ENCODE results near the gene DEGS1.
"Not testable (repeated sequence)": the region's sequence is repeated elsewhere in the genome, so short reads cannot be mapped to it uniquely, and the experiment has no call there.

DEGS1 gene

DNA sequence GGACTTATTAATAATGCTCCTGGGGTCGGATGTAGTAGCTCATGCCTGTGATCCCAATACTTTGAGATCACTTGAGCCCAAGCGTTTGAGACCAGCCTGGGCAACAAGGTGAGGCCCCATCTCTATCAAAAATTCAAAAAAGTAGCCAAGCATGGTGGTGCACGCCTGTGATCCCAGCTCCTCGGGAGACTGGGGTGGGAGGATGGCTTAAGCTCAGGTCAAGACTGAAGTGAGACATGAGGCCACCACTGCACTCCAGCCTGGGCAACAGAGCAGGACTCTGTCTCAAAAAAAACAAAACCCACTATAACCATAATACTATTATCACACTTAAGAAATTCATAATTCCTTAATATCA lies 1.6 kb upstream of the DEGS1 start:
- no peak for DNase-seq

DNA sequence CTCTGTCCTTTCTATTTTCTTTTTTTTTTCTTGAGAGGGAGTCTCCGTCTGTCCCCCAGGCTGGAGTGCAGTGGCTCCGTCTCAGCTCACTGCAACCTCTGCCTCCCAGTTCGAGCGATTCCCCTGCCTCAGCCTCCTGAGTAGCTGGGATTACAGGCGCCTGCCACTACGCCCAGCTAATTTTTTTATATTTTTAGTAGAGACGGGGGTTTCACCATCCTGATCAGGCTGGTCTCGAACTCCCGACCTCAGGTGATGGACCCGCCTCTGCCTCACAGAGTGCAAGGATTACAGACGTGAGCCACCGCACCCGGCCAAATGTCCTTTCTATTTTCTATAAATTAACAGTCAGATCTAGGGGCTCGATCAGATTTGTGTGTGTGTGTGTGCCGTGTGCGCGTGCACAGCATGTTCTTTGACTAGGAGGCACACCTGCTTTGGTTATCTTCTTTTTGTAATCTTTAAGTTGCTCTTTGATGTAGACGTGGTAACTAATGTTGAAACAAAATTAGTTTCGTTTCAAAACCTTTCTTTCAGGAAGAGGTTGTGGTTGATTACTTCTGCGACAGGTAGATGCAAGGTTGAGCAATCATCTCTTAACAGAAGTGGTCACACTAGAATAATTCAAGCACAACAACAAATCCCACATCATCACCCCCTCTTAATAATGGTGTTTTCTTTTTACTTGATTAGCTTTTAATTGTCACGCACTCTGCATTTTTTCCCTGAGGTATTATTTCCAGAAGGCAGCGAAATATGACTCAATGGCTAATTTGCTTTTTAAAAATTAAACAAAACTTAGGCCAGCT lies 779 bp upstream of the DEGS1 start:
- DNase-seq = peak; percentile 15 to 41

DNA sequence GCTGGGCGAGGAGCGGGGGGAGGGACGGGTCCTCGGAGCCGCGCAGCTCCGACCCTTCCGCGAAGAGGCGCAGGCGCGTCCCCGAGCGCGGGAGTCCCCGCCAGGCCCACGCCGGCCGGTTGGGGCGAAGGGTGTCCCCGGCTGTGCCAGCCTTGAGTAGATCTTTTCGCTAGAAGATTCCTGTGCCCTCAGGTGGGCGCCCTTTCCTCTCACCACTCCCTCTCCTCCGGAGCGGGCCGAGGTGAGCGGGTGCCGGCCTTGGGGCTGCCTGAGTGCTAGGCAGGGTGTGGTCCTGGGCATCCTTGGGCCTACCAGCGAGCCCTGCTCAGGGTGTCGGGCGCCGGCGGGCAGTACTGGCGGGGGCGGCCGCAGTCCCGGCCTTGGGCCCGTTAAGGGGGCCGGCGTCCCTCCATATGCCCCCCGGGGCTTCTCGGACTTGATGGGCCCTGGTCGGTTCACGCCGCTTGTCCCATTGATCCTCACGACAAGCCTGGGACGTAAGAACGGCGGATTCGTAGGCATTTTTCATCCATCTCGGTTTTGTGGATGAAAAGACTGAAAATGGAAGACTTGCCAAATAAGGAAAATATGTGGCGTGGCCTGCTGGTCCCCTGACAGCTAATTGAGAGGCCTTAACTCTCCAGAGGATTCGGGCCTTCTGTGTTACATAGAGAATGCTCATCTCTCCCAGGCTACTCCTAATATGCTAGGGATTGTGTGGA lies 712 bp downstream of the DEGS1 start:
- DNase-seq = peak; percentile 57 to 63

DNA sequence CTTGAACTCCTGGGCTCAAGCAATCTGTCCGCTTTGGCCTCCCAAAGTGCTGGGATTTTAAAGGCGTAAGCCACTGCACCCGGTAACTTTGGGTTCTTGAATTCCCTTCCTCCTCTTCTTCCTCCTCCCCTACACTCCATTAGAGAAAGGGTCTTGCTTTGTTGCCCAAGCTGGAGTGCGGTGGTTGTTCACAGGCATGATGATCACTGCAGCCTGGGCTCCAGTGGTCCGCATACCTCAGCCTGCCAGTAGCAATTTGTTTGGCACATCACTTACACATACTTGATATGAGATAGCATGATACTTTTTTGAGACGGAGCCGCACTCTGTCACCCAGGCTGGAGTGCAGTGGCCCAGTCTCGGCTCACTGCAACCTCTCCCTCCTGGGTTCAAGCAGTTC lies 2.2 kb downstream of the DEGS1 start:
- DNase-seq = no peak

DNA sequence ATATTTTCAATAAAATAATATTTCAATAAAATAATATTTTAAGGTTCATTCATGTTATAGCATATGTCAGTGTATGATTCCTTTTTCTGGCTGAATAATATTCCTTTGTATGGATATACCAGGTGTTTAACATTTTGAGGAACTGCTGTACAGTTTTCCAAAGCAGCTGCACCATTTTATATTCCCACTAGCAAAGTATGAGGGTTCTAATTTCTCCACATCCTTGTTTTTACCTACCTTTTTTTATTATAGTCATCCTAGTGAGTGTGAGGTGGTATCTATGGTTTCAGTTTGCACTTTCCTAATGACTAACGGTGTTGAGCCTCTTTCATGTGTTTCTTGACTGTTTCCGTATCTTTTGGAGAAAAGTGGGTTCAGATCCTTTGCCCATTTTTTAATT lies 5.2 kb downstream of the DEGS1 start:
- DNase-seq = no peak

DNA sequence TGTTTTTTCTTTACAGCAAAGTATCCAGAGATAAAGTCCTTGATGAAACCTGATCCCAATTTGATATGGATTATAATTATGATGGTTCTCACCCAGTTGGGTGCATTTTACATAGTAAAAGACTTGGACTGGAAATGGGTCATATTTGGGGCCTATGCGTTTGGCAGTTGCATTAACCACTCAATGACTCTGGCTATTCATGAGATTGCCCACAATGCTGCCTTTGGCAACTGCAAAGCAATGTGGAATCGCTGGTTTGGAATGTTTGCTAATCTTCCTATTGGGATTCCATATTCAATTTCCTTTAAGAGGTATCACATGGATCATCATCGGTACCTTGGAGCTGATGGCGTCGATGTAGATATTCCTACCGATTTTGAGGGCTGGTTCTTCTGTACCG lies 6.5 kb downstream of the DEGS1 start:
- no peak for DNase-seq

DNA sequence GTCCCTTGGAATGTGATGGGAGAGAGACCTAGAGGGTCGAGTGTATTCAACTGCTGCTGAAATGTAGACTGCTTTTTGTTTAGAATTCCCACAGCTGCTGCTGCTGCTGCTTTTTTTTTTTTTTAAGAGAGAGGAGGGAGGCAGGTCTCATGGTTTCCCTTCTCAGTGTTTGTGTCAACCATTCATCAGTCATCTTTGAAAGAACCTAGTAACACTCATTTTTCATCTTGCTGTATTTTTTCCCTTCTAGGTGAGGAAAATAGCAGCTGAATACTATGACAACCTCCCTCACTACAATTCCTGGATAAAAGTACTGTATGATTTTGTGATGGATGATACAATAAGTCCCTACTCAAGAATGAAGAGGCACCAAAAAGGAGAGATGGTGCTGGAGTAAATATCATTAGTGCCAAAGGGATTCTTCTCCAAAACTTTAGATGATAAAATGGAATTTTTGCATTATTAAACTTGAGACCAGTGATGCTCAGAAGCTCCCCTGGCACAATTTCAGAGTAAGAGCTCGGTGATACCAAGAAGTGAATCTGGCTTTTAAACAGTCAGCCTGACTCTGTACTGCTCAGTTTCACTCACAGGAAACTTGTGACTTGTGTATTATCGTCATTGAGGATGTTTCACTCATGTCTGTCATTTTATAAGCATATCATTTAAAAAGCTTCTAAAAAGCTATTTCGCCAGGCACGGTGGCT lies 9.2 kb downstream of the DEGS1 start:
- no peak for DNase-seq

DNA sequence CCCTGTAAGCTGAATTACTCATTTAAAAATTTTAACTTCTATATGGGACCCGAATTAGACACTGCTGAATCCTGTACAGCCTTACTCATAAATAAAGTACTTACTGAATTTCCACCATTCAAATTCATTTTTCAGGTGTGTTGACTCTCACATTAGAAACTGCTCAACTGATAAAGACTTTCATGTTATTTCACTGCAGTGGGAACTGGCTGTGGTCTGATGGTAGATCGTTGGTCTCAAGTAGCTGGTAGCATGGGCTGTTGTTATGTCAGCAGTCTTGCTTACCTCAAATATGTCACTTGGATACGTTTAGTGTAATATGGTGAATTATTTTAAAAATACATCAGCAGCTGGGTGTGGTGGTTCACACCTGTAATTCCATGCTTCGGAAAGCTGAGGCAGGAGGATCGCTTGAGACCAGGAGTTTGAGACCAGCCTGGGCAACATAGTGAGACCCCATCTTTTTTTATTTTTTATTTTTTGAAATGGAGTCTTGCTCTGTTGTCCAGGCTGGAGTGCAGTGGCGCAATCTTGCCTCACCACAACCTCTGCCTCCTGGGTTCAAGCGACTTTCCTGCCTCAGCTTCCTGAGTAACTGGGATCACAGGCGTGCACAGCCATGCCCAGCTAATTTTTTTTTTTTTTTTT lies 10.4 kb downstream of the DEGS1 start:
- DNase-seq = no peak

DNA sequence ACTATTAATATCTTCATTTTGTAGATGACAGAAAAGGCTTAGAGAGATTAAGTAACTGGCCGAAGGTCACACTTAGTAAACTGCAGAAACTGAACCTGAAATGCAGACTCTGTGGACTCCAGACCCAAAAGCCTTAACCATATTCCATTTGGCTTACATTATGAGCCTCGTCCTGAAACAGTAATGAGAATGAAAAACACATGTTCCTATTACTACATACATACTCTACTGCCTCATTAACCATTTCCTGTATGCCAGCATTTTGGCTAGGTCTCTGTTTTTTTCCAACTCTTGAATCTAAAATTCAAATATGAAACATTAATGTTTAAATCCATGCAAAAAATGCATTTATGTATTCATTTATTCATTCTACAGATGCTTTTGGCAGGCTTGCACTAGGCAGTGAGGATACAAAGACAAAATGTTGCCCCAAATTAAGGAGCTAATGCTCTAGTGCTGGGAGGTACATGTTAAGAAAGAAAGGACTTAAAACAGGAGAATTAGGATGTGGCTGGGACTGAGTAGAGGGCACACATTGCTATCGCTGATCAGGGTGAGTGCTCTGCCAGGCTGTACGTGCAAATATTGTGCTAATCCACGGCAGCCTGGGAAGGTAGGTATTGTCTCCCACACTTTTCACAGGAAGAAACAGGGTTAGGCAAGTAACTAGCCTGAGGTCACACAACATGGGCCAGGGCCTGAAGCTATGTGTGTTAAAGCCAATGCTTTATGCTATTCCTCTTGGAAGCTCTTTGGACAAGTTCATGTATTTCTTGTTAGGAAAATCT lies 14.0 kb downstream of the DEGS1 start:
- no peak for DNase-seq

DNA sequence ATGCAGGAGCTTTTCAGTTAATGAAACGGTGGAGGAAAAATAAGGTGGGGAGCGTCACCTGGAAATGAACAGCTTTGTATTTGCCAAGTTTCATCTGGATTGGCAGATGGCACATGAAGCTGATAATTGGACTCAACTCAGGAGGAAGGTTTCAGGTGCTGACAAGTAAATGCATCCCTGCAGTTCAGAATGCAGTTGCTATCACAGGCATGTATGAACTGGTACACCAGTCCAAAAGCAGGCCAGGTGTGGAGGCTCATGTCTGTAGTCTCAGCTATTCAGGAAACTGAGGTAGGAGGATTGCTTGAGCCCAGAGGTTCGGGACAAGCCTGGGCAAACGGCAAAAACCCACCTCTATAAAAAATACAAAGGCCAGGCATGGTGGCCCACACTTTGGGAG lies 15.5 kb downstream of the DEGS1 start:
- DNase-seq = no peak

DNA sequence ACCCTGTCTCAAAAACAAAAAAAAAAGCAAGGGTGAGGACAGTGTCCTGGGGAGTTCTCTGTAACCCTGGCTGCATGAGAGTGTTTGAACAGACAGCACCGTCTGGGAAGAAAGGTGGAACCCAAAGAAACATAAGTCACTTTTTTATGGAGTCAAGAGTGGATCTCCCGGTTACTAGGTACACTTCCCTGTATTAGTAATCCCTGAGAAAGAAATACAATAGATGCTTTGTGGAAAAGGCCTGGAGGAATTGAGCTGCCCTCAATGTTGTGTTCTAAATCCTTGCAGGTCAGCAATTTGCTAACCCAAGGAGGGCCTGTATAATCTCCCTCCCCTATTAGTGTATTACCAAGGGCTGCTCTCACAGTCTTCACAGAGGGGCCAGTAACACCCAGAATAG lies 16.6 kb downstream of the DEGS1 start:
- no peak for DNase-seq

DNA sequence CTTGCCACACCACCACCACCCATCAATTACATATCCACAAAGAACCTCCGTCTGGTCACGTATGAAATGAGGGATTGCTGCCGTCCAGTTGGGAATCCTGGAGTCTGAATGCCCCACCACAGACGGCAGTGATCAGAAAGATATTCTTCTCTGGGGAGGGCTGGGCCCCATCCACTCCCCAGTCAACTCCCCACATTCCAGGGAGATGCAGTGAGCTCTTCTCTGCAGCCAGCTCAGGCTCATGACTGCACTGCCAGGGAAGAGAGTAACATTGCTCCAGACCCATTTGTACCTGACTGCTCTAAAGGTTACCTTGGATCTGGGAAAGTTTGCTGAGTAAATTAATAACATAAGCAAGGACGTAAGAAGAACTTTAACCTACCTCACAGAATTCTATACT lies 18.3 kb downstream of the DEGS1 start:
- DNase-seq = no peak

DNA sequence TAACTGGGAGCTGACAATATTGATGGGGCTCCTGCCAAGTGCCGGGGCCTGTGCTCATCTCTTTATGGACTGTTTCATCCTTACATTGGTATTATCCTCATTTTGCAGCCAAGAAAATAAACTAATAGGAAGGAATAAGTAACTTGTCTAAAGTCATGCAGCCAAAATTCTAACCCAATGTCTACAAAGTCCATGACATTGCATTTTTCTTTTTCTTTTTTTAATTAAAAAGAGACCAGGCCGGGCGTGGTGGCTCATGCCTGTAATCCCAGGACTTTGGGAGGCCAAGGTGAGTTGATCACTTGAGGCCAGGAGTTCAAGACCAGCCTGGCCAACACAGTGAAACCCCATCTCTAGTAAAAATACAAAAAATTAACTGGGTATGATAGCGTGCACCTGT lies 18.8 kb downstream of the DEGS1 start:
- no peak for DNase-seq

DNA sequence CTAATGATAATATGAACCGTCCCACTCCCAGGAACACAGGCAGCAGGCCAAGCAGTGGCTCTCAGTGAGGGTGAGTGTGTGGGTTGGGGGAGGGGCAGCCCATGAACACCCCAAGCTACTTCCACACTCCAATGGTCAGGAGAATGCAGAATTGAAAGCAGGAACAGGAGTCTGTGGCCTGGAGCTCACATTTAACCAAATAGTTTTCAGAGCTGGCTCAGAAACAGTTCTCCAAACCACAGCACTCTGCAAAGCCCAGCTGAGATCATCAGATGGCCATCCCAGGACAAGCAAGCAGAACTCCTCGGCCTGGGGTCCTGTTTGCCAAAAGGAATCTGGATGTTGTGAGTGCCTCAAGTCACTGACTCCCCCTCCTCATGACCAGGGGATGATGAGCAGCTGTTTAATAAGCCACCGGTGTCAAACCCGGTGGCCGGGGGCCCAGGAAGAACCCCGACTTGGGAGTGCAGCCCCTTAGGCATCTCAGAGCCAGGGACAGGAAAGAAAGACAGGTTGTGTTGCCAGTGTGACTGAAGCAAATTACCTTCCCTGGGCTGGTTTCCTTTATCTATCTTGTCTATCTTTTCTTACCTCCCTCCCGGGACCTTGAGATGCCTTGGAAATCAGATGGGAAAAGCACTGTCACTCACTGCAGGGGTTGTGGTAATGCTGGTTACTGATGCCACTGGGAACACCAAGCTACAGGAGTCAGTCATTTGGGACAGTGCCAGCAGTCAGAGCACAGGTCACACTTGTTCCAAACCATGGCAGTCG lies 20.4 kb downstream of the DEGS1 start:
- DNase-seq = no peak

DNA sequence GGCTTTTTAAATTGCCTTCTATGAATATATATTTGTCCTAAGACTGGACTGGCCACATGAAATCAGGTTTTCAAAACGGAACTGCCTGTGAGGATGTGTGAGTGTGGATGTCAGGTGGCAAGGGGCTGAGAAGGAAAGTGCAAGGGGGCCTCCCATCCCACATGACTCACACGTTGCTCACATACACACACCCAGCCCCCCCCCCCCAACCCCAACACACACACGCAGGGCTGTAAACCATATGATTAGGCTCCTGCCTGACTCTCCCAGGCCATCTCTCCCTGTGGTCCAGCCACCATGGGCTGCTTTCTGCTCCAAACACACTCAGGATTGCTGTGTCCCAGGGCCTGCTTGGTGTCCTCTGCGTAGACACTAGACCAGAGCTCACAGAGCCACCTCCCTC lies 22.4 kb downstream of the DEGS1 start:
- DNase-seq = peak; percentile 18 to 37

DNA sequence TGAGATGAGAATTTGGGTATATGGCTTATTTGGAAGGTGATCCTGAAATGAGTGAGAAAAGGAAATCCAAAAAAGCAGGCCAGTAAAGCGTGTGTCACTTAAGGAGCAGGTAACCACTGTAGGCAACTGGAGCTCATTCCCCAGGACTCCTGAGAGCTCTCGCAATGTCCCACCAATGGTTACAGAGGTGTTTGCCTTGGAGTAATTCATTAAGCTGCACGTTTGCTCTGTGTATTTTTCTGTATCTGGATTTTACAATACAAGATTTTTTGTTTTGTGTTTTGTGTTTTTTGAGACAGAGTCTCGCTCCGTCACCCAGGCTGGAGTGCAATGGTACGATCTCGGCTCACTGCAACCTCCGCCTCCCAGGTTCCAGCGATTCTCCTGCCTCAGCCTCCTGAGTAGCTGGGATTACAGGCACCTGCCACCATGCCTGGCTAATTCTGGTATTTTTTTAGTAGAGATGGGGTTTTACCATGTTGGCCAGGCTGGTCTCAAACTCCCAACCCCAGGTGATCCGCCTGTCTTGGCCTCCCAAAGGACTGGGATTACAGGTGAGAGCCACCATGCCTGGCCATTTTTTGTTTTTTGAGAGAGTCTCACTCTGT lies 23.0 kb downstream of the DEGS1 start:
- DNase-seq = not testable (repeated sequence)

DNA sequence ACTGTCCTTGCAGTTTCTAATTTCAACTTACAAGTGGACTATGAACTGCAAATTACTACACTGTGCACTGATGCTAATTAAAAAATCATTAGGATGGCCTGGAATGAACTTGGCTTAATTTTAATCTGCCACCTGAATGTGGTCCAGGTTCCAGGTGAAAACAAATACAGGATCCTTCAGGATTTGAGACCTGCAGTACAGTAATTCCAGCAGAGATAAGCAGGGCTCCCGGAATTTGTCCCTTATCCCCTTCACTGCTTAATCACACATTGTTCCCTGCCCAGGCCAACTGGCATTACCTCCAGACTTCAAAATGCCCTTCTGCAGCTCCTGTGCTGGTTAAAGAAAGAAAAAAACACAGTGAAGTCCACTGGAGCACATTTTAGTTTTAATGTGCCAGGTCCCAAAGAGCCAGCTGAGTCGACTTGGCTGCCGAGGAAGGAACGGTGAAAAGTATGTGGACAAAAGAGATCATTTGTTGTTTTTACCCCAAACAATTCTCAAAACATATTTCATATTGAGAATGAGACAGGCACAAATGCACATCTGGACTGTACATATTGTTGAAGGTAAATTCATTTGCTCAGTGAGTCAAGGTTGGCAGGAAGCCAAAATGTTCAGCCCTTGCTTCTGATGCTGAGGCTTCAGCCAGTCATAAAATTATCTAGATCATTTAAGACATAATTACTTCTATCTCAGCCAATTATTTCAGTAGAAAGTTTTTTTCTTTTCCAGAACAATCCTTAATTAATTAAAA lies 28.3 kb downstream of the DEGS1 start:
- DNase-seq = no peak

DNA sequence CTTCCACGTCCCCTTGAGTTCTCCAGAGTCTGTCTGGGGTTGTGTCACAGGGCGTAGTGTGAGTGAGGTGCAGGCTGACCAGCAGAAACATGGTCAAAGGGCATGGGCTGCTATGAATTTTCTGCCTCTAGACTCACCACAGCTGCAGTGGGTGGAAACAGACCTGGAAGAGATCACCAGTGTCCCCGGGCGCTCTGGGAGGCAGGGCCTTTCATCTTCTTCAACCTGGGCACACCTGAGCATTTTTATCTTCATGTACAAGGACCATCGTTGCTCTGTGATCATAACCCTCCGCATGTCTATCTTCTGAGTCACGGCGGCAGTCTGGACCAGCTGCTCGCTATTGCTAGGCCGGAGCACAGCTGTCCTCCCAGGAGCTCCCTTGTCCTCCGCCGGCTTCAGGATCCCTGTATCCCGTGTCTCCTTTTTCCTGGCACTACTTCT lies 29.6 kb downstream of the DEGS1 start:
- DNase-seq = no peak

DNA sequence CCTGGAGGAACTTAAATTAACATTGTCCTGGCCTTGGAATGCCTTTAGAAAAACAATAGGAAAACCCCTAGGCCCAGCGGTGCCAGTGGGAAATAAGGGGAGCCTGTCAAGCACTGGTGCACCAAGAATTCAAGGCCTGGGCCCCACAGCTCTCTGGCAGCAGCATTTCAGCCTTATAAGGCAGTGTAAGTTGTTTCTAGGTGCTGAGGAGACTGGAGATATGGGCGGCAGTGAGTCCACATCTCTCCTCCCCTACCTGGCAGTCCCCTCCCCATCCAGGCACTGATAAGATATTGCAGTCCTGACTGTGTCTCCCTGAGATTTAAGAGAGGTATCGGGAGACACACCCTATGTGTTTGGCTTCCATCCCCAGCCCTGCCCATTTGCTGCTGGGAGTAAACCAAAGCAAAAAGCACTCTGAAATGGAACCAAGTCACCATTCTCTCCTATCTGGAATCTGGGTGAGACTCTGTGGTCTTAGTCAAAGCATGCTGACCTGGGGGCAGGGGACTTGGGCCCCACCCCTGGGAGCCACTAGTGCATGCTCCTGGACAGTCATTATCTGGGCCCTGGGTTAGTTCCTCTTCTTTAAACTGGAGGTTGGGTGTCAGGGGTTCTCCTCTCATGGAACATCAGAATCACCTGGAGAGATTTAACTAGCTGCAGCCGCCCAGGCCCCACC lies 30.5 kb downstream of the DEGS1 start:
- DNase-seq = no peak

DNA sequence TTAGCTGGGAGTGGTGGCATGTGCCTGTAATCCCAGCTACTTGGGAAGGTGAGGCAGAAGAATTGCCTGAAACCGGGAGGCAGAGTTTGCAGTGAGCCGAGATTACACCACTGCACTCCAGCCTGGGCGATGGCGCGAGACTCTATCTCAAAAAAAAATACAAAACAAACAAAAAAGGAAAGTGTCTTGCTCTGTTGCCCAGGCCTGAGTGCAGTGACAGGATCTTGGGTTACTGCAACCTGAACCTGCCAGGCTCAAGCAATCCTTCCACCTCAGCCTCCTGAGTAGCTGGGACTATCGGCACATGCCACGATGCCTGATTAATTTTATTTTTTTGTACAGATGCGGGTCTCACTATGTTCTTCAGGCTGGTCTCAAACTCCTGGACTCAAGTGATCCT lies 33.3 kb downstream of the DEGS1 start:
- no peak for DNase-seq
